ENCODE measurements around the gene CALCR. TPM values are rescaled to one million over a fixed set of nuclear protein-coding genes. Genes with fewer than 3 reads are reported as not detected.

CALCR gene
- total RNA-seq: not detected in 2 replicates

GRCh38 chr7:93574646-93575554 lies at the start of gene CALCR:
TSS of gene CALCR (minus strand) at chr7:93574724. CDS start at chr7:93486981, 87,743 bp downstream.

Data from epithelial cell of umbilical artery (primary cell).